Putamen (tissue), 1 donor: Measurements from ENCODE around the gene DKKL1.

Source experiments
- DNase-seq: peaks from one replicate; pipeline ENCODE4 v3.0.0-alpha.2; 2016; ENCODE audit warnings: low spot score

The DKKL1 gene

DNA sequence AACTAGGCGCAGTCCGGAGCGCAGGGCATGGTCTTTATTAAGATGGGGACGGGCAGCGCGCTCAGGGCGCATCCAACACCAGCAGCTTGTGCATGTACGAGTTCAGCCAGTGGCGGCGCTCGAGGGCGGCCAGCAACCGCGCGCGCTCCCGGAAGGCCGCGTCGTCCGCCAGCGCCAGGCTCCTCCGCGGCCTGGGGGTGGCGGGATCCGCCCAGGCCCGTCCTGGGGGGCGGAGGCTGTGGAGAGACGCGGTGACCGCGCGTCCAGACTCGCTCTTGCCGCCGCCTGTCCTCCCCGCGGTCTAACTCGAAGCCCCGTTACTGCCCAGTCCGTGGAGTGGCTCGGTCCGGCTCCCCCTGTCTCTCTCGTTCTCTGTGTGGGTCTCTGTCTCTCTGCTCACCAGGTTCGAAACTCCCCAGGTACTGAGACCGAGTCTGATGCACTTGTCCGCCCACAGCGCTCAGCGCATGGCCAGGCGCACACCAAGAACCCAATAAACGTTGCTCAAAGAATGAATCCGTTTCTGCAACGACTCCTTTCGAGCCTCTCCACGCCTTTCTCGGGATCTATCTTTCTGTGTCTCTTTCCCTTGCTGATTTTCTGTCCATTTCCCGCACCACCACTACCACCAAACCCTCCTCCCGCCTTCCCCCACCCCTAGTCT, 58.9 kb downstream of the DKKL1 start:
- no peak for DNase-seq

DNA sequence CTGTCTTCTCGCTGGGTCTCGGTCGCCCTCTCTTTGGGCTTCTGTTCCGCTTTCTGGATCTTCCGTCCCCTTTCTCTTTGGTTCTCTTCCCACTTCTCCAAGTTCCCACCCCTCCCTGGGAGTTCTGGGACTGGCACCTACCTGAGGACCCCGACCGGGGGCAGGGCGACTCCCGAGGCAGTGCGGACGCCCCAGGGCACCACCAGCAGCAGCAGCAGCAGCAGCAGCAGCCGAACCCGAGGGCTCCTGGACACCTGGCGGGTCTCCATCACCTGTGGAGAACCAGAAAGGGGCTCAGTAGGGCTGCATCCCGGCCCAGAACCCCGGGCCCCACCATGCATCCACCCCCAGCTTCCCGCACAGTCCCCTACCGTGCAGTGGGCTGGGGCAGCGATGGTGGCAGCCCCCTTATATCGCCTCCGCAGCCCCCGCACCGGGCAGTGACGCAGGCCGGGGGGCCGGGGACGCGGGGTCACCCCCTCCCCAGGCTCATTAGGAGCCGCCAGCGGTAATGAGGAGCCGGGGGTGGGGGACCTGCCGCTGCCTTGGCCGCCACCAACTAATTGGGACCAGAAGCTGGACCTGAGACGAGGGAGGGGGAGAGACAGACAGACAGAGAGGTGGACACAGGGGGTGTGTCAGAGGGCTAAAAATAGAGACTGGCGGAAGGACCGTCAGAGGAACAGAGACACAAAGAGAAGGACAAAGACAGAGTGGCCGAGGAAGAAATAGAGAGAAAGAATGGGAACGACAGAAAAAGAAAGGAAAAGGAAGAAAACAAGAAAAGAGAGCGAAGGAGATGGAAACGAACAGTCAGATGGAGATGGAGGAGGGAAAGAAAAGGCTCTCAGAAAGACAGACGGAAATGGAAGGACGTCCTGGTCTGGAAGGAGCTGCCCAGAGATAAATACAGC, 59.7 kb downstream of the DKKL1 start, which contains the start of gene PTH2:
Gene PTH2, minus strand, starts transcription at position 371 of the 914 bp plus-strand sequence. Its CDS starts 102 bp downstream, at position 269.
- no peak for DNase-seq

GRCh38 chr19:49423985-49424303, 60.3 kb downstream of the DKKL1 start:
- DNase-seq = no peak
